B cell (primary cell): ENCODE results near the gene LCN1.

Source experiments
- CTCF ChIP-seq: fragments of 200-600 bp; IDR thresholded peaks from one replicate; pipeline ENCODE4 v1.8.0; 2022; ENCODE audit warnings: antibody characterized with exemption, mild to moderate bottlenecking
- EZH2 ChIP-seq: IDR thresholded peaks from 2 replicates; pipeline ENCODE4 v1.6.1; 2012; ENCODE audit warnings: borderline replicate concordance, low read depth, mild to moderate bottlenecking, moderate library complexity, low read length; ENCODE audit not compliant: insufficient read depth, poor library complexity, severe bottlenecking

GRCh38 chr9:135562235-135562745 is 41.0 kb downstream of the LCN1 start:
- no peak for TF ChIP-seq CTCF
- TF ChIP-seq EZH2: no peak
